Measurements from ENCODE around the gene GSTM3.
A peak's percentile ranks its signal among the peaks of the same experiment; 100 is the strongest.
"Not testable (repeated sequence)": the region's sequence is repeated elsewhere in the genome, so short reads cannot be mapped to it uniquely, and the experiment has no call there.

Gene GSTM3

GRCh38 chr1:109762039-109762585, 21.3 kb upstream of the GSTM3 start:
- DNase-seq (ENCODE audit: low read depth in 2 of 2), result no peak

- no peak for DNase-seq (ENCODE audit: low read depth in 2 of 2)
These were observed 20.6 kb upstream of the GSTM3 start for GRCh38 chr1:109761227-109762038.

- DNase-seq (ENCODE audit: low read depth in 2 of 2), result no peak
These were observed 19.9 kb upstream of the GSTM3 start for GRCh38 chr1:109760581-109761226.

GRCh38 chr1:109759513-109760334, 18.9 kb upstream of the GSTM3 start:
- DNase-seq (ENCODE audit: low read depth in 2 of 2), result no peak

GRCh38 chr1:109757936-109758786, 17.3 kb upstream of the GSTM3 start:
- DNase-seq (ENCODE audit: low read depth in 2 of 2), result no peak

- no peak for DNase-seq (ENCODE audit: low read depth in 2 of 2)
These were observed 16.1 kb upstream of the GSTM3 start for GRCh38 chr1:109756848-109757521.

GRCh38 chr1:109756325-109756724, 15.5 kb upstream of the GSTM3 start:
- DNase-seq (ENCODE audit: low read depth in 2 of 2), result not testable (repeated sequence)

GRCh38 chr1:109754738-109755137, 13.9 kb upstream of the GSTM3 start:
- DNase-seq (ENCODE audit: low read depth in 2 of 2), result no peak

GRCh38 chr1:109751531-109752260, 10.9 kb upstream of the GSTM3 start:
- DNase-seq (ENCODE audit: low read depth in 2 of 2), result no peak

GRCh38 chr1:109750920-109751319, 10.1 kb upstream of the GSTM3 start:
- DNase-seq (ENCODE audit: low read depth in 2 of 2), result no peak

GRCh38 chr1:109750241-109750882, 9.5 kb upstream of the GSTM3 start:
- no peak for DNase-seq (ENCODE audit: low read depth in 2 of 2)

- DNase-seq (ENCODE audit: low read depth in 2 of 2), result no peak
These were observed 8.4 kb upstream of the GSTM3 start for GRCh38 chr1:109749221-109749620.

- not testable (repeated sequence) for DNase-seq (ENCODE audit: low read depth in 2 of 2)
These were observed 7.5 kb upstream of the GSTM3 start for GRCh38 chr1:109748311-109748710.

- DNase-seq (ENCODE audit: low read depth in 2 of 2), result peak in 1 of 2 experiments; percentile 36
These were observed 862 bp downstream of the GSTM3 start for GRCh38 chr1:109739738-109740614.

GRCh38 chr1:109733236-109733870, 7.5 kb downstream of the GSTM3 start:
- DNase-seq (ENCODE audit: low read depth in 2 of 2), result no peak

GRCh38 chr1:109732390-109732881, 8.4 kb downstream of the GSTM3 start:
- no peak for DNase-seq (ENCODE audit: low read depth in 2 of 2)

- DNase-seq (ENCODE audit: low read depth in 2 of 2), result no peak
These were observed 10.2 kb downstream of the GSTM3 start for GRCh38 chr1:109730666-109731065.

- DNase-seq (ENCODE audit: low read depth in 2 of 2), result no peak
These were observed 12.0 kb downstream of the GSTM3 start for GRCh38 chr1:109728870-109729269.

Measured in fibroblast of skin of left biceps (primary cell).